Upper lobe of left lung (tissue), 6 donors: ENCODE results near the gene PJA1. TPM values are rescaled to one million over a fixed set of nuclear protein-coding genes. Genes with fewer than 3 reads are reported as not detected.

Experiments
- ATAC-seq, 2 donors: fragments of 200-7000 bp; cut with Tn5 transposase; one replicate each; pipeline ENCODE4 v1.9.1; 2022; ENCODE audit warnings: mild to moderate bottlenecking in 2 of 2, moderate library complexity in 2 of 2; ENCODE audit not compliant: low FRiP score in 2 of 2
- DNase-seq, 2 donors: peaks; one replicate each; pipeline ENCODE4 v3.0.0-alpha.2; 2019 to 2020
- H3K27ac ChIP-seq, 4 donors: fragments of 200-600 bp; sonication (generic); one replicate each; pipeline ENCODE4 v1.5.1; 2016 to 2019
- H3K27me3 ChIP-seq, 4 donors: fragments of 200-600 bp; sonication (generic); one replicate each; pipeline ENCODE4 v1.5.1; 2017 to 2019
- H3K36me3 ChIP-seq, 4 donors: fragments of 200-600 bp; sonication (generic); one replicate each; pipeline ENCODE4 v1.5.1; 2016 to 2019
- H3K4me1 ChIP-seq, 4 donors: fragments of 200-600 bp; sonication (generic); one replicate each; pipeline ENCODE4 v1.5.1; 2018 to 2019
- H3K4me3 ChIP-seq, 4 donors: fragments of 200-600 bp; sonication (generic); one replicate each; pipeline ENCODE4 v1.5.1; 2017 to 2019; ENCODE audit warnings: mild to moderate bottlenecking in 2 of 4, moderate library complexity in 1 of 4
- H3K9me3 ChIP-seq, 4 donors: fragments of 200-600 bp; sonication (generic); one replicate each; pipeline ENCODE4 v1.5.1; 2018 to 2019
- EP300 ChIP-seq, 4 donors: sonication (generic); formaldehyde crosslinking; IDR thresholded peaks; one replicate each; pipeline ENCODE4 v1.5.1; 2017; ENCODE audit warnings: antibody characterized with exemption in 4 of 4, control low read depth in 2 of 4
- POLR2A ChIP-seq, 4 donors: fragments of 450-650 bp; IDR thresholded peaks; one replicate each; pipeline ENCODE4 v1.5.1; 2016 to 2017; ENCODE audit warnings: antibody characterized with exemption in 4 of 4, mild to moderate bottlenecking in 2 of 4
- POLR2AphosphoS5 ChIP-seq, 2 donors: sonication (generic); formaldehyde crosslinking; IDR thresholded peaks; one replicate each; pipeline ENCODE4 v1.5.1; 2017; ENCODE audit warnings: antibody characterized with exemption in 2 of 2
- WGBS, 2 donors: methylation state at CpG; one replicate each; pipeline ENCODE4 v1.1.5; 2017 to 2018; 5-methylcytosine and 5-hydroxymethylcytosine counted together
- total RNA-seq, 6 donors: library from RNA; depleted of rRNA in 4 of 6; stranded (reverse); fragments of >200 nt in 4 of 6; gene quantifications; one replicate each; pipeline versions ENCODE4 v1.1.0 to v1.2.1, GENCODE V29; 2016 to 2021
- TF ChIP-seq, protein P1 (sequence below), 6 experiments: fragments of 450-650 bp in 4 of 6; fragments of 200-600 bp in 2 of 6; sonication (generic) in 2 of 6; IDR thresholded peaks; one replicate each; pipeline ENCODE4 v1.5.1; 2016 to 2019; ENCODE audit warnings: antibody characterized with exemption in 6 of 6
- donor health status: DM: no; HTN: no; CAD: no; lungs with moderate emphysema.
- donor health status: DM: no; HTN: yes; CAD: no; lungs with severe emphysema.

PJA1 gene
- total RNA-seq, 6 donors from 2014 or later = 13.8 to 25.9 (median 14.8) TPM

DNA sequence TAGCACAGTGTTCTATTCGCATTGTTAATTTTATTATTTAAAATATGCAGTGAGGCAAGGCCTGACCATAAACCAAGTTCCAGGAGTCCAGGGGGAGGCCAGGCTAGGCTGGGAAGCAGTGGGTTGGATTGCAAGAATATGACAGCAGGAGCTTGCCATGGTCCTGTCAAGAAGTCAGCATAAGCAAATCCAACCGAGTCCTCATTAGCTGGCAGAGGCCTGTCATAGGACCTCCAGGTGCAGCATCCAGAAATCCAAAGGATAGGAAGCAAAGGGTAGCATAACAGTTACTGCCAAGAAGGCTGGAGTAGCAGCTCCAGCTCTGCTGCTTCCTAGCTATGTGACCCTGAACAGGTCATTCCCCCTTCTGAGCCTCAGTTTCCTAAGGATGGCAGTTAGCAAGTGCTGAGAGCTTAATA, 13.4 kb downstream of the PJA1 start:
- Histone ChIP-seq H3K4me3 (no peak overlapping the region), H3K36me3 (no peaks in the 10 kb centered on the region), H3K27ac (no peak overlapping the region), H3K4me1 (no peaks in the 10 kb centered on the region), H3K9me3 (no peaks in the 10 kb centered on the region), H3K27me3 (no peaks in the 10 kb centered on the region)
- no peak for DNase-seq
- WGBS, 2 donors = 82 to 100% methylated on average over 1 to 2 of the region's 2 CpGs
- TF ChIP-seq POLR2A (IDR thresholded peaks at IDR 0.05) (no peak), POLR2AphosphoS5 (IDR thresholded peaks at IDR 0.05) (no peak)
- no peak for ATAC-seq

DNA sequence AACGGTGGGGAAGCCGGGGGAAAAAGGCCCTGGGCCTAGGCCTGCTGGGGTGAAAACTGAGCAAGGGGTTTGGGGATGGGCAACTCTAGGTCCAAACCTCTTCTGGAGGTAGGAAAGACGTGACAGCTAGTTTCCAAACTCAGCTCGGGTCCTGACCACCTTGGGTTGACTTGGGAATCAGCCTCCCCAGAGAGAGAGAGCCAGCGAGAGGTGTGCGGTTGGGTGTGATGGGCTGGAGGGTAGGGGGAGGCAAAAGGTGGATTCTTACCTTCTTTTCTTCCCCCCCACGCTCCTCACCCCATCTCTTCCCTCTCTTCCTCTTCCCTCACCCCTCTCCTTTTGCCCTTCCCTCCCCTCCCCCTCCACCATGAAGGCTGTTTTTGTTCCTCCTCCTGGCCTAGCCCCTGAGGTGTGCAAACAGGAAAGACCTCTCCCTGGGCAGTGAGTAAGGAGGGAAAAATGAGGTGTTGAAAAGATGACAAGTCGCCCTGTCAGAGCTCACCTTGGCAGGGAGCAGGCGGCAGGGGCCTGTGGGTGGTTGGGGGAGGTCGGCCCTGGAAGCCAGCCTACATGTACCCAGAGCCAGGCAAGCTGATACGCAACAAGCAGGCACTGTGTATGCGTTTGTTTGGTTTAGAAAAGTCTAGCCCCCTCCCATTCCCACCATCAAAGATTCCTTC, 14.8 kb downstream of the PJA1 start:
- TF ChIP-seq POLR2AphosphoS5 (IDR thresholded peaks at IDR 0.05) (no peak), POLR2A (IDR thresholded peaks at IDR 0.05) (no peak)
- ATAC-seq (no peak), DNase-seq (no peak)
- no peak overlapping the region for H3K4me3 ChIP-seq
- 61 to 79% methylated on average over 9 to 12 of the region's 12 CpGs for WGBS, 2 donors
- H3K36me3 ChIP-seq = no peaks in the 10 kb centered on the region
- H3K27ac ChIP-seq = no peak overlapping the region
- no peaks in the 10 kb centered on the region for H3K27me3 ChIP-seq
- no peaks in the 10 kb centered on the region for H3K9me3 ChIP-seq
- no peaks in the 10 kb centered on the region for H3K4me1 ChIP-seq

DNA sequence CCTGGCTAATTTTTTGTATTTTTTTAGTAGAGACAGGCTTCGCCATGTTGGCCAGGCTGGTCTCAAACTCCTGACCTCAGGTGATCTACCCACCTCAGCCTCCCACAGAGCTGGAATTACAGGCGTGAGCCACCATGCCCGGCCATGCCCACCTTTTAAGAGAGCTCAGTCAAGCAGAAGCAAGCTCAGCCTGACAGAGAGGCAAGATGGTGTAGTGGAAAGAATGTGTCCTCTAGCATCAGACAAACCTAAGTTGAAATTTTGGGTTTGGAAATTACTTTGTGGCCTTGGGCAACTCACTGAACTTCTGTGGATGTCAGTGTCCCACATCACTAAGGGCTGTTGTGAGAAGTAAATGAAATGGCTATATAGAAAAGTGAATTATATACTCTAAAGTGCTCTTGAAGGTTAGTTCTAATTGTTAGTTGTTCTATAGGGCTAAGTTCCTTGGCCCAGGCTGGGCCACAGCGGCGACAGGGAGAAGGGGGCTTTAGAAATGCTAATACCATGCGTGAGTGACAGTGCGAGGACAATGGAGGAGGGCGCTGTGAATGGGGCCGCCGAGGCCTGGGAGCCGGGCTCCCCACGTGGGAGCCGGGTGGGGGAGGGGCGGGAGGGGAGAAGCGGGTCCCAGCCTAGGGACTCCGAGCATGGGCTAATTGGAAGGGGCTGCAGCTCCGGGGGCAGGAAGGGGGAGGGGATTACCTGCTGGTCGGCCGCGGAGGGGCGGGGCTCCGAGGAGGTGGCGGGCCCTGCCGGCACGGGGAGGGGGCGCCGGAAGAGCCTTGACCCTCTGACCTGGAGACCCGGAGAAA, 15.6 kb downstream of the PJA1 start:
- DNase-seq (no peak), ATAC-seq (no peak)
- Histone ChIP-seq H3K36me3 (no peaks in the 10 kb centered on the region), H3K27ac (no peak overlapping the region), H3K27me3 (no peaks in the 10 kb centered on the region), H3K9me3 (no peaks in the 10 kb centered on the region), H3K4me1 (no peaks in the 10 kb centered on the region), H3K4me3 (no peak overlapping the region)
- WGBS, 2 donors = 53 to 80% methylated on average over 6 to 22 of the region's 28 CpGs
- TF ChIP-seq POLR2AphosphoS5 (IDR thresholded peaks at IDR 0.05) (no peak), EP300 (IDR thresholded peaks at IDR 0.05) (no peak), POLR2A (IDR thresholded peaks at IDR 0.05) (no peak)
- TF ChIP-seq, protein P1, sequence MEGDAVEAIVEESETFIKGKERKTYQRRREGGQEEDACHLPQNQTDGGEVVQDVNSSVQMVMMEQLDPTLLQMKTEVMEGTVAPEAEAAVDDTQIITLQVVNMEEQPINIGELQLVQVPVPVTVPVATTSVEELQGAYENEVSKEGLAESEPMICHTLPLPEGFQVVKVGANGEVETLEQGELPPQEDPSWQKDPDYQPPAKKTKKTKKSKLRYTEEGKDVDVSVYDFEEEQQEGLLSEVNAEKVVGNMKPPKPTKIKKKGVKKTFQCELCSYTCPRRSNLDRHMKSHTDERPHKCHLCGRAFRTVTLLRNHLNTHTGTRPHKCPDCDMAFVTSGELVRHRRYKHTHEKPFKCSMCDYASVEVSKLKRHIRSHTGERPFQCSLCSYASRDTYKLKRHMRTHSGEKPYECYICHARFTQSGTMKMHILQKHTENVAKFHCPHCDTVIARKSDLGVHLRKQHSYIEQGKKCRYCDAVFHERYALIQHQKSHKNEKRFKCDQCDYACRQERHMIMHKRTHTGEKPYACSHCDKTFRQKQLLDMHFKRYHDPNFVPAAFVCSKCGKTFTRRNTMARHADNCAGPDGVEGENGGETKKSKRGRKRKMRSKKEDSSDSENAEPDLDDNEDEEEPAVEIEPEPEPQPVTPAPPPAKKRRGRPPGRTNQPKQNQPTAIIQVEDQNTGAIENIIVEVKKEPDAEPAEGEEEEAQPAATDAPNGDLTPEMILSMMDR (IDR thresholded peaks at IDR 0.05) = no peak

DNA sequence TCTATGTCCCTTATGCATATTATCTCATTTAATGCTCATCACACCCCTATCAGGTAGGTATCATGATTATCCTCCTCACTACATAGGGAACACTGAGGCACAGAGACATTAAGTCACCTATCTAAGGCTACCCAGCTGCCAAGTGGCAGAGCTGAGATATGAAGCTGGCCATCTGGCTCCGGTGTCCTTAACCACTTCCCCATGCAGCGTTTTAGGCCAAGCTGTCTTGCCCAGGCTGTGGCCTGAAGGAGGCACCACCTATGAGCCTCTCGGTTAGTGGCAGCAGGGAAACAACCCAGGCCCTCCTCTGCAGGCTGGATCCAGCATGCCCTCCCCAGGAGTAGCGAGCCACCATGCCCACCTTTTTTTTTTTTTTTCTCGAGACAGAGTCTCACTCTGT, 16.3 kb downstream of the PJA1 start:
- 80 to 82% methylated on average over 1 to 5 of the region's 5 CpGs for WGBS, 2 donors
- Histone ChIP-seq H3K36me3 (no peaks in the 10 kb centered on the region), H3K4me1 (no peaks in the 10 kb centered on the region), H3K27me3 (no peaks in the 10 kb centered on the region), H3K4me3 (no peak overlapping the region), H3K27ac (no peak overlapping the region), H3K9me3 (no peaks in the 10 kb centered on the region)
- TF ChIP-seq POLR2AphosphoS5 (IDR thresholded peaks at IDR 0.05) (no peak), EP300 (IDR thresholded peaks at IDR 0.05) (no peak), POLR2A (IDR thresholded peaks at IDR 0.05) (no peak)
- TF ChIP-seq, protein P1 (IDR thresholded peaks at IDR 0.05) = no peak
- DNase-seq (no peak), ATAC-seq (no peak)

DNA sequence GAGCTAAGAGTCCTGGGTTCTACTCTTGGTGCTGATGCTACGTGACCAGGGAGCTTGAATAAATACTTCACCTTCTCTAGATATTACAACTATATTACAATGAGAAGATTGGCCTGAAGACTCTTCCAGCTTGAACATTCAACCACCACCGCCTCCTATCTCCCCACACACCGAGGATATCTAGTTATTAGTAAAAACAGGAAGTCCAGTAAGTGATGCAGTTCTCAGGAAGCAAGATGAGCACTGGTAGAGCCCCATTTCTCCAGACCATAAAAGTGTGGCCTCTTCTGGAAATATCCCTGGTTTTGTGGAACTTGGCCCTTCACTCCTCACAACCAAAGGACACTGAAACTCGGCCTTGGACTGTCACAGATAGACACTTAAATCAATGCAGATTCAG, 18.5 kb downstream of the PJA1 start:
- no peak for DNase-seq
- no peak for TF ChIP-seq EP300 (IDR thresholded peaks at IDR 0.05)
- no peak for TF ChIP-seq POLR2A (IDR thresholded peaks at IDR 0.05)
- TF ChIP-seq, protein P1 (IDR thresholded peaks at IDR 0.05) = no peak
- TF ChIP-seq POLR2AphosphoS5 (IDR thresholded peaks at IDR 0.05) = no peak
- Histone ChIP-seq H3K27ac (no peak overlapping the region), H3K36me3 (no peaks in the 10 kb centered on the region), H3K4me1 (no peaks in the 10 kb centered on the region), H3K27me3 (no peaks in the 10 kb centered on the region), H3K4me3 (no peak overlapping the region), H3K9me3 (no peaks in the 10 kb centered on the region)
- ATAC-seq = no peak
- 79 to 81% methylated on average over 4 of the region's 4 CpGs for WGBS, 2 donors
